HG03565 (cell line): ENCODE measurements around the gene FAM167B.
"Not testable (repeated sequence)": the region's sequence is repeated elsewhere in the genome, so short reads cannot be mapped to it uniquely, and the experiment has no call there.

Experiments
- ATAC-seq: cut with Tn5 transposase; IDR thresholded peaks from one replicate; pipeline ENCODE4 v1.9.1; 2021; ENCODE audit warnings: mild to moderate bottlenecking, moderate library complexity; ENCODE audit not compliant: unreplicated experiment

Gene FAM167B

GRCh38 chr1:32291708-32292538, 44.9 kb downstream of the FAM167B start, which contains the start of gene HDAC1:
Gene HDAC1 (plus strand): TSS chr1:32292083. CDS start chr1:32292170, 87 bp downstream.
- ATAC-seq = peak; percentile 96

DNA sequence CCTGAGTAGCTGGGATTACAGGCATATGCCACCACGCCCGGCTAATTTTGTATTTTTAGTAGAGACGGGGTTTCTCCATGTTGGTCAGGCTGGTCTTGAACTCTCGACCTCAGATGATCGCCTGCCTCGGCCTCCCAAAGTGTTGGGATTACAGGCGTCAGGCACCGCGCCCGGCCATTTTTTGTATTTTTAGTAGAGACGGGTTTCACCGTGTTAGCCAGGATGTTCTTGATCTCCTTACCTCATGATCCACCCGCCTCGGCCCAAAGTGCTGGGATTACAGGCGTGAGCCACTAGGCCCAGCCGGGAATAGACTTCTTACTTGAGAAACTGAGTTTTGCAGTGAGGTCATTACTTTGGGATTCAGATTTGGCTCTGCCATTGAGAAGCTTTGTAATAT, 51.2 kb downstream of the FAM167B start:
- not testable (repeated sequence) for ATAC-seq
